Medulla oblongata (tissue), 1 donor: ENCODE data around the gene ERC2.

Experiments
- DNase-seq: peaks from one replicate; pipeline ENCODE4 v3.0.0-alpha.2; 2015; ENCODE audit errors: extremely low spot score

The ERC2 gene

DNA sequence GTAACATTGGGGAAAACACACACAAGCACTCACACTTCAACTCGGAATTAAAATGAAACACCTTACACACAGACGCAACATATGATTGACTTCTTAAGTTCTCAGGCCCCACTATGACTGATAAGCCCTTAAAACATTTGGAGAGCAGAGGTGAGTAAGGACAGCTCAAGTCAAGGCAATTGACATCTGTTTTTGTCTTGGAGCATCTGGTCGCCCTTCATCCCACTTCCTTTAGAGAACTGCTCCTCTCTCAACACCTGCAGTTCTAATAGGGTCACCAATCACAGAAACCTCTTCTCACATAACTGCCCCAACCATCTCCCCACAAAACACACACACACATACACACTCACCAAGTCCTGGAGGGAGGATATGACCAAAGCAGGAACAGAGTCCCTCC, 43.4 kb downstream of the ERC2 start:
- no peak for DNase-seq

DNA sequence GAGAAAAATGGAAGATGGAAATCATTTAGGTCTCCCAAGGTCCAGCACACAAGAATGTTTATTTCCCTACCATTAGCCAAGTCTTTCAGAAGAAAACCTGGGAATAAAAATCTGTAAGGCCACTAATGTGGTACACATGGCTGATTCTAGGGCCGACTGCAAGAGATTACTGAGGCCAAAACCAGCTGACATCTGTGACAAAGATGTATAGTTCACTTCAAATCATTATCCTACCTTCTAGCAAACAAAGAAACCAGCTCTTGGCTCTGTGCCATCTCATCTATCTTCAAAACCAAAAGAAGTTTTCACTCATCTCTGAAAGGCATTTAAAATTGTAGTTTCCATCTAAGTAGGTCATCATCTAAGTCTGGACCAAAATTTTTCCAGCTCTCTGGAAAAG, 43.9 kb downstream of the ERC2 start:
- no peak for DNase-seq

DNA sequence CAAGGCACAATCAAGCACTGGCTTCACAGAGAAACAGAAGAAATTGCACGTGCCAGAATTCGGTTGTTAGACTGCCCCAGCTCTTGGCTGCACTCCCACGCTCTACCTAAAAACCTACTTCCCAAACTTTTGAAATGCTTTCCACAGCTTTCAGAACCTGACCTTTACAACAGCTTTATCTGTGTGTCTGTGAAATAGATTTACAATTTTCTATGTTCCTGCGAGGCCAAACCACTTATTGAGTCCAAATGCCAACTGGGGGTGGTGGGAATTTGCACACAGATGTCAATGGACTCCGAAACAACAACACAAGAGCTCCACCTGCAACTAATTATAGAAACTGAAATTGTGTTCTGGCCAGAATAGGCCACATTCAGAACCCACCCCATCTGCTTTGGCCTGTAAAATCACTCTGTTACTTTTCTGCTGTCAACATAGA, 44.6 kb downstream of the ERC2 start:
- no peak for DNase-seq

DNA sequence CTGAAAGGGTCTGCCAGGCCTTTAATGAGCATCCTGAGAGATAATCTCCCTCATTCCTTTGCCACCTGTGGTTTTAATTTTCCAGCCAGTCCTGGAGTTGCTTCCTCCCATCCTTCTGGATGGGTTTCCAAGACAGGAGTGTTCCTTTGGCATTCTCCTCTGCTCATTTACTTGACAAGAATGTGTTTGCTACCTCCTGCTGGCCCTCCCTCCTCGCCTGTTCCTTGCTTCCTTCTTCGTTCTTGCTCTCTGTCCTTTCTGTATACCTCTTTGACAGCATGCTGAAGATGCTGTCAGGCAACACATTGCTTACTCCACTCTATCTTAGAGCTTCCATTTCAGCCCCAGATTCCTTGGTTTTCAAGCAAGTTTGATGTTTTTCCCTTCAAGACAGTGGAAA, 46.0 kb downstream of the ERC2 start:
- DNase-seq: no peak

GRCh38 chr3:56421205-56421604, 47.1 kb downstream of the ERC2 start:
- DNase-seq: no peak

DNA sequence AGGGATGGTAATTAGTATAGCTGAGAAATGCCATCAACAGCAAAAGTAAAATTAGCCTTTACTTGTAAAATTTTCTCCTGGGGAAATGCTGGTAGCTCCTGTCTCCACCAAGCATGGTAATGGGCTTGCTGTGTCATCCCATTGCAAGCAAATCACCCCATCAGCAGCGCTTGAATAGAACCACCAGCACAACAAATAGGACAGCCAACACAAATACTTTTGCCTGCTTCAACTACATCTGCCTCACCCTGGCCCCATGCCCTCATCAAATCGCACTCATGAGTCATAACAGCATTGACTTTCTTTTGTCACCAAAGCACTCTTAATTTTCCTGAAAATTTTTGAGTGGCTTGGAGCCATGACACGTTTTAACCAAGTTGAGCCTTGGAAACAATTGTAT, 52.6 kb downstream of the ERC2 start:
- DNase-seq: no peak

GRCh38 chr3:56413911-56414310, 54.4 kb downstream of the ERC2 start:
- DNase-seq: no peak

DNA sequence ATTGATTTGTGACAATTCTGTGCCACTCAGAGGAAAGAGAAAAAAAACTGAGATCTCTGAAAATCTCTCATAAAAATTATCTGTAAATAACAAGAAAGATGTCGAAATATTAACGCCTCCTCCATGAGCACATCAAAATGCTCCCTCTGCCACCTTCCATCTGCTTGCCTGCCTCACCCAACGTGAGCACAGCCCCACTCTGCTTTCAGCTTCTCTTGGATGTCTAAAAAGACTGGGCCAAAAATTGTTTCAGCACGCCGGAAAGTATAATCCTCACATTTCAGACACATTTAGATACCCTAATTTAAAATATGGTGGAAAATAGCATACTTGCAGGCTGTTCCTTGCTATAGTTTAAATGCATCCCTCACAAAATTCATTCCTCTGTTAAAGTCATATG, 57.1 kb downstream of the ERC2 start:
- no peak for DNase-seq

GRCh38 chr3:56410576-56410975, 57.7 kb downstream of the ERC2 start:
- no peak for DNase-seq

- DNase-seq: no peak
Measured at GRCh38 chr3:56409790-56410189, 58.5 kb downstream of the ERC2 start.

DNA sequence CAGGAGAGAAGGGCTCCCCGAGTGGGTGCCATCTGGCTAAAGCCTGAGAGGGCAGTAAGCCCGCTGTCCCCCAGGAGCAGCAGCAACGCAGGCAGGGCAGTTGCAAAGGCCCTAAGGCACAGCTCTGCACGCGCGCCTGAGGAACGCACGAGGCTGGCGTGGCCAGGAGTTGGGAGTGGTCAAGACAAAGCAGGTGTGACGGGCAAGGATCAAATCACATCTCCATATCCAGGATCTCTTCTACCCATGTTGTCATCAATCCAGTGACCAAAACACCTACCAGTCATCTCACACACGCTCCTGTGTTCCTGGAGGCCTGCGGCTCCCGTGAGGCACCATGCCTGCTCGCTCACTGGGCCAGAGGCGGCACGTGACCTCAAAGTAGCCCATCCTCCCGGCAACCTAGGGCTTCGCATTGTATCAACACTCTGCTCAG, 59.5 kb downstream of the ERC2 start:
- DNase-seq: no peak

DNA sequence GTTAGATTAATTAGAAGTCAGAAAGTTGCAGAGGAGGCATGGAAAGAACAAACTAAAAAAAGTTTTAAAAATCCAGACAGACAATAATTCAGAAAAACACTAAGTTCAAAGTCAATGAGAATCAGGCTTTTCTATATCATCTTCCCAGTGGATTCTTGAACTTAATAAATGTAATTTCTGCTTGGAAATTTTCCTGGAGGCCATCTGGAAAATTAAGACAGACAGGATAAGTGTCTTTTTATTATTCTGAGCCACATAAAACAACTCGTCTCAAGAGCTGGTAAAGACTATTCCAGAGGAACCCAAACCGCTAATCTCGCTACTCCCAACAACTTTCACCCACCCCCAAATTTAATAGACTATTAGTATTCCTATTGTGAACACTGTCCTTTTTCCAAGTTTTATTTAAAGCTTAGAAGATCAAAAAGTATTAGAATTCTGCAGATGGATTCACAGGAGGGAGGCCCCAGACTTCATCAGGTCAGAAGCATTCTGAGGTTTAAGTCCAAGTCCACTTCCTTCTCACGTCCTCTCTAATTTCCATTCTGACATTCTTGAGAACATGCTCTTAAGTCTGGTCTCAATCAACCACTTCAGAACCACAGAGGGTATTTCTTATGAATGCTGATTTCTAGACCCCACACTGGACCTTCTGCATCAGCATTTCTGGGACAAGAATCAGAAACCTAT, 61.3 kb downstream of the ERC2 start:
- no peak for DNase-seq

DNA sequence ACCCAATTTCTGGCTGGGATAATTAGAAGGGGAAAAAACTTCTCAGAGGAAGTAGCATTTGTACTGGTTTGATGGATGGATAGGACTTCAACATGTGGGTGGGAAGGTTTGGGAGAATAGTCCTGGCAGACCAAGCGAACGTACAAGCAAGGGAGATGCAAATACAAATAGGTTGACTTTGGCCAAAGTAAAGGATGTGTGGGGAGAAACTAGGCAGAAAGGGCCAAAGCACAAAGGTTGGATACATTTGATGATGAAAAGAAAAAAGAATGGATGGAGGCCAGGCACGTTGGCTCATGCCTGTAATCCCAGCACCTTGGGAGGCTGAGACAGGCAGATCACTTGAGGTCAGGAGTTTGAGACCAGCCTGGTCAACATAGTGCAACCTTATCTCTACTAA, 63.4 kb downstream of the ERC2 start:
- DNase-seq: no peak

GRCh38 chr3:56398659-56399058, 69.6 kb downstream of the ERC2 start:
- no peak for DNase-seq

GRCh38 chr3:56397798-56398197, 70.5 kb downstream of the ERC2 start:
- no peak for DNase-seq

- DNase-seq: no peak
Measured at GRCh38 chr3:56389183-56389830, 79.0 kb downstream of the ERC2 start.

- DNase-seq: no peak
Measured at GRCh38 chr3:56383092-56383491, 85.2 kb downstream of the ERC2 start.

DNA sequence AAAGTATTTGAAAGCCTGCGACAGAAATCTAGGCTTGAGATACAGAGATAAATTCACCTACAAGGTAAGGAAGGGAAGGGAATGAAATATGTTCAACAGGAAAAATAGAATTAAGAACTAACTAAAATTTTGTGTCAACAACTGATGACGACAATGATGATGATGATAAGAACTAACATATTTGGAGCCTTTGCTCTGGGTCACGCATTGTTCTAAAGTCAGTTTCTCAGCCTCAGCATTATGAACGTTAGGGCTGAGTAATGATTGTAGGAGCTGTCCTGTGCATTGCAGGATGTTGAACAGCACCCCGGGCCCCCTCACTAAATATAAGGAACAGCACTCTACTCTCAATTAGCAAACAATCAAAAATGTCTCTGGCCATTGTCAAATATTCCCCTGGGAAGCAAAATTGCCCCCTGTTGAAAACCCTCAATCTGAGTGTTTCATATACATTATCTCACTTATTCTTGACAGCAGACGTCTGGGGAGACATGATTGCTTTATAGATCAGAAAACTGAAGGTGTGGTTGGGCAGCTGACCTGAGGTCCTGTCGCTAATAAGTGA, 88.5 kb downstream of the ERC2 start:
- no peak for DNase-seq

- DNase-seq: no peak
Measured at GRCh38 chr3:56375654-56376053, 92.6 kb downstream of the ERC2 start.

- no peak for DNase-seq
Measured at GRCh38 chr3:56373386-56373785, 94.9 kb downstream of the ERC2 start.

GRCh38 chr3:56370991-56371775, 97.1 kb downstream of the ERC2 start:
- peak; percentile 84 for DNase-seq

- no peak for DNase-seq
Measured at GRCh38 chr3:56369914-56370313, 98.4 kb downstream of the ERC2 start.

- no peak for DNase-seq
Measured at GRCh38 chr3:56368846-56369245, 99.4 kb downstream of the ERC2 start.
